Measurements from ENCODE around the gene NDST4.

NDST4 gene

DNA sequence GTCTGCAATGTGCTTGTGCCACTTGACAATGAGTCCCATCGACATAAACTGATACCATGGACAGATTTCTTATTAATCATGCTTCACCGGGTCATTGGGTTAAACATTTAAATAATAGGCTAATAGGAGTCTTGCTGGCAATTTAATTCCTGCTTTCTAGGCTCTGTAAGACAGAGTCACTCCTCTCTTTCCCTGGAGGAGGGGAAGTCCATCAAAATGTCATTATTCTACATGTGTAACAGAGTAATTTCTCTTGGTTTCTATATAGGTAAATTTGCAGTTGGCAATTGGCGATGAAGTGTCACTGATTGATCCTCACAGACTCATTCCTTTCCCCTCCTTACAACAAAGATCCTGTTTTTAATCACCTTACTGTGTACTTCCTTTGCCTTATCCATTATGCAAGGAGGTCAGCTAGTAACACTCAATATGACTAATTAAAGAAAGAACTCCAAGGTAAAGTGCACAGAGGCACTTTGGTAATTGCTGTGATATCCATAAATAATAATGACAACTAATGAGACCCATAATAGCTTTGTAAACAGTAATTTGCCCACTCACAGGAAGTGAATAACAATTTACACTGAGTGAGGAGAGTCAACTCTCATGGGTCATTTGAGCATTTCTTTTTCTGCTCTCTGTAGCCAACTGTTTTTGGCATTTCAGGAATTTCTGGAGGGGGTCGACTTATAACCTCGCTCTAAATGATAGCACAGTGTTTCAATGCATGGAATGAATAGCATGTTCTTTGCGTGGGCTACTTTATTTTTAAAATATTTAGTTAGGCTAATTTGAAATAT, 330.8 kb downstream of the NDST4 start:
- DNase-seq, result no peak

DNA sequence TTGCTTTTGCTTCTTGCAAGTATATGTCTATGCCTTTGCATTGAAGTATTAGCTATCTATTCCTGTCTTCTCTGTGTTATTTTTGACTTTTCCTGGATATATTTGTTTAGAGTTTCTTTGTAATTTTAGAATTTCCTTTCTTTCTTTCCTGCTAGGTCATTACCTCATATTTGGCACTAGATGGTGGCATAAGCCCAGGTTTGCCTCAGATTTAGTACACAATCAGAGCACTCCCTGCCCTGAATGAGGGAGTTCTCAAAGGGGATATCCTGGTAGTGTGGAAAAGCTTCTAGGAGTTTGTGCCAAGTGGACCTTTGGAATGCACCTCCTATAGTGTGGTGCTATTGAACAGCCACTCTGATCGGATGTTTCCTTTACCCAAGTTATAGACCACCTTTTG, 333.2 kb downstream of the NDST4 start:
- DNase-seq, result no peak

All from stimulated activated naive CD4-positive, alpha-beta T cell treated with Interleukin-2 at 50 U/mL for 16 hours (primary cell).